ENCODE measurements around the gene RNASE7.
A peak's percentile ranks its signal among the peaks of the same experiment; 100 is the strongest.

The RNASE7 gene

DNA sequence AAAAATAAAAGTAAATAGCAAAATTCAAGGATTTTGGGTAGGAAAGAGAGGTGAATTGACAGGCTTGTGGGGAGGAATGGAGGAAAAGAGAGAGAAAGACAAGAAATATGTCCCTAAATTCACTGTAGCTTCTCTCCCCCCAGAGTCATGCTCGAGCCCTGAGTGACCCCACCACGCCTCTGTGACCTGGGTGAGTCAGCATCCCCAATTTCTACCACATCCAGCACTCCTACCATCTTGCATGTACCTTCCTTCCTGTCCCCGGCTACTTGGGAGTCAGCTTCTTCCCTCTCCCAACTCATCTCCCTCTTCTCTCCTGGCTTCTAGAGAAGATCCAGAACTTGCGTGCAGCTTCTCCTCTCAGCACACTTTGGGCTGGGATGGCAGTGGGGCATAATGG, 46.5 kb downstream of the RNASE7 start:
- no peak for DNase-seq

DNA sequence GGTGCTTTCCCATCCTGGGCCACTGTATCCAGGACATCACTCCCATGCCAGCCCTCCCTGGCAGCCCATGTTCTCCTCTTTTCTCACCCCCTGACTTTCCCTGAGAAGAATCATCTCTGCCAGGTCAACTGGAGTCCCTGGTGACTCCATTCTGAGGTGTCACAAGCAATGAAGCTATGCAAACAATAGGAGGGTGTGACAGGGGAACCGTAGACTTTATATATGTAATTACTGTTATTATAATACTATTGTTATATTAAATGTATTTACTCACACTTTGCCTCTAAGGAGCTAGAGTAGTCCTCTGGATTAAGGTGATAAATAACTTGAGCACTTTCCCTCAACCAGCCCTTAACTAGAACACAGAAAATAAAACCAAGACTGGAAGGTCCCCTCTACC, 47.1 kb downstream of the RNASE7 start:
- peak in 1 of 3 experiments; percentile 27 for DNase-seq

- DNase-seq: no peak
These were observed 47.7 kb downstream of the RNASE7 start for GRCh38 chr14:21089877-21090193.

DNA sequence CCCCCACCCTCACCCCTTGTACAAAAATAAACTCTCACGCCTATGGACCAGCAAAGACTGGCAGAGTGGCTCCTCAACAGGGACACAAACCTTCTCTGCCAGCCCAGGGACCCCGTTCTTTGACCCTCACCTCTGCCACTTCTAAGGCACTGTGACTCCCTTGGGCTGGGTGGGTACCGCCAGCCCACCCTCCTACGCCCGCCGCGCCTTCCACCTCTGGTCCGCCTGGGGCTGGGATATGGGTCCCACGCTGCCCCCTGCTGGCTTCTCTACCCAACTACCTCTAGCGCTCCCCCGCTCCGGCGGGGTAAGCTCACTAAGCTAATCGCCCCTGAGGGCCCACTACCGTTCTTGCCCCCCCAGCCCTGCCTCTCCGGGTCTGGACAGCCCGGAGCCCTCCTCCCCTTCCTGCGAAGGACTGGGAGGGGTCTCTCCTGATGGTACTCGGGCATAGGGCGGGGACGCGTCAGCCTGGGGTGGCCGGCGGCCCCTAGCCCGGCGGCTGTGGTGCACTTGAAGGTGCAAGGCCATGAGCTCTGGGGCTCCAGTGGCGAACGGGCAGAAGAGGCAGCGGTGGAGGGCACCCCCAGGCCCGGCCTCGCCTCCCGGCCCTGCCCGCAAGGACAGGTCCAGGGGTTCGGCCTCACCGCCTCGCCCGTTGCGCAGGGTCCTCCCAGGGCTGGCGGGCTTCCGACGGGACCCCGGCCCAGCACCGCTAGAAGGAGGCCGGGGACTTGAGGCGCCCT, 48.2 kb downstream of the RNASE7 start:
- peak in 1 of 3 experiments; percentile 11 for DNase-seq

DNA sequence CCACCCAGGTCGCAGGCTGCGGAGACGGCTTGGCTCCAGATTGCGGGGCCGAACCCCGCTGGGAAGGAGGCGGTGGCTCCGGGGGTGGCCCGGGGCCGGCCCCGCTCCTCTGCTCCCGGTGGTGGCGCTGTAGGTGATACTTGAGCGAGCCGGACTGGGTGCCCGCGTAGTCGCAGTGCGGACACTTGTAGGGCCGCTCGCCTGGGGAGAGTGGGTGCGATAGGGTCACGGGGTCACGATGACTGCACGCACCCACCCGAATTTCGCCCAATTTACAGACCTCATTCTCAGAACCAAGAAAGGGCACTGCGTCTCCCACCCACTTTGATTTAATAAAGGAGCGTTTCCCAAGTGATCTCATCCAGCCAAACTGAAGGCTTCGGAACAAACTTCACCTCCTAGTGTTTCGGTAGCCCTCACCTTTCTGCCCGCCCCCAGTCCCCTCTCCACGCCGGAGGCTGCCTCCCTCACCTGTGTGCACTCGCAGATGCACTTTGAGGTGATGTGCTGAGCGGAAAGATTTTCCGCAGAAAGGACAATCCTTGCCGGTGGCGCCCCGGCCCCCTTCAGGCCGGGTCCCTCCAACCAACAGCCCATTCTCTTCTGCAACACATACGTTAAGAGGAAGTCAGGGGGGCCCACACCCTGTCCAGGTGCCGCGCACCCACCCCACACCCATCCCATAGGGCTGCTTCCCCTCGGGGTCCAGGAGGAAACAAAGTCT, 48.9 kb downstream of the RNASE7 start:
- no peak for DNase-seq

- DNase-seq: no peak
These were observed 49.7 kb downstream of the RNASE7 start for GRCh38 chr14:21091821-21092272.

DNA sequence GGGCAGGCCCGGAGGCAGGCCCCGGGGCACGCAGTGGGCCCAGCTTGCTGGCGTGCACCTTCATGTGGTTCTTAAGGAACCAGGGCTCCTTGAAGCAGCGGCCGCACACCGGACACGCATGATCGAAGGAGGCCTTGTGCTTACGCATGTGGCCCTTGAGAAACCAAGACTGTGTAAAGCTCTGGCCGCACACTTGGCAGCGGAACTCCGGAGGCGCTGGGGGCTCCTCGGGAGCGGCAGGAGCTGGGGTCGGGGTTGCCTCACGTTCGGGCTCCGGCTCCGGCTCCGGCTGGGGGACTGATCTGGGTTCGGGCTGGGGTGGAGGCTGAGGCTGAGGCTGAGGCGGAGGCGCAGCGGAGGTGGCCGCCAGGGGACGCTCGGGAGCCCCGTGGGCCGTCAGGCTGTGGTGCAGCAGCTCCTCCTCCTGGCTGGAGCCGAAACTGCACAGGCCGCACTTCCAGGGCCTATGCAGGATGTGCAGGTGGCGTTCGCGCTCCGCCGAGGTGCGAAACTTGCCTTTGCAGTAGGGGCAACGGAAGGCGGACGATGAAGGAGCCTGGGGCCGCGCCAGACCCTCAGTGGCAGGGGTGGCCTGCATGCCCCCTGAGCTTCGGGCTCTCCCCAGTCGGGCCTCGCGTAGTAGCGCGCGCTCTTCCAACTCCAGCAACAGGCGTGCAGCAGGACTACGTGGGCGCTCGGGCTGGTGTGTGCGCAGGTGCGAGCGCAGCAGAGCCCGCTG, 50.3 kb downstream of the RNASE7 start:
- peak in 2 of 3 experiments; percentile 11 to 81 for DNase-seq

- no peak for DNase-seq
These were observed 50.9 kb downstream of the RNASE7 start for GRCh38 chr14:21093018-21093417.

All from NCI-H1417 (cell line).